HCT116 (cell line): ENCODE data around the gene ACOT8. TPM values are rescaled to one million over a fixed set of nuclear protein-coding genes. Genes with fewer than 3 reads are reported as not detected.

ENCODE experiments used
- ATAC-seq: fragments of 200-7000 bp; cut with Tn5 transposase; 2 replicates; pipeline ENCODE4 v1.9.1; 2020; ENCODE audit warnings: mild to moderate bottlenecking, moderate library complexity
- BruUV-seq: library from RNA; stranded (reverse); fragments of 400-500 nt; replicated peaks from 2 replicates; lab custom pipeline; 2021; lab: Mats Ljungman, UMichigan
- CTCF ChIA-PET: fragments of 300-600 bp; sonication (Branson Sonifier 250); formaldehyde crosslinking; loops from one replicate; lab custom pipeline; 2021; ENCODE audit warnings: antibody characterized with exemption; lab: Charles Lee
- POLR2A ChIA-PET: fragments of 300-600, 350-600 bp; sonication (Branson Sonifier 250); formaldehyde crosslinking; loops from one replicate; lab custom pipeline; 2021; ENCODE audit warnings: antibody characterized with exemption; lab: Charles Lee
- RAD21 ChIA-PET, 2 experiments: fragments of 300-600 bp; sonication (Branson Sonifier 250); formaldehyde crosslinking; loops; one replicate each; lab custom pipeline; 2023; ENCODE audit warnings: low total read pairs in 2 of 2; ENCODE audit not compliant: uncharacterized antibody in 2 of 2, unreplicated experiment in 2 of 2, low non-redundant PET in 1 of 2; lab: Charles Lee
- DNase-seq: peaks from one replicate; pipeline ENCODE4 v3.0.0-alpha.2; 2010; ENCODE audit warnings: low read depth, low spot score
- H2AFZ ChIP-seq: fragments of 200-600 bp; shearing (Covaris generic), sonication (generic); 2 replicates; pipeline ENCODE4 v1.6.1; 2017; ENCODE audit warnings: low read depth, mixed run types, mixed read lengths, antibody characterized with exemption, low read length; ENCODE audit not compliant: poor library complexity, severe bottlenecking
- H3K27ac ChIP-seq: 2 replicates; pipeline ENCODE4 v1.5.1; 2012; ENCODE audit warnings: low read depth, low read length
- H3K27me3 ChIP-seq: fragments of 200-600 bp; sonication (generic); 2 replicates; pipeline ENCODE4 v1.6.1; 2016; ENCODE audit warnings: mixed run types, low read length, mixed read lengths; ENCODE audit not compliant: insufficient read depth
- H3K36me3 ChIP-seq, 2 experiments: fragments of 200-500 bp in 1 of 2; fragments of 200-600 bp in 1 of 2; sonication (Bioruptor generic) in 1 of 2; sonication (generic) in 1 of 2; 2 replicates each; pipeline versions ENCODE4 v1.5.1 to v1.6.1; 2014 to 2016; ENCODE audit warnings: low read length in 2 of 2, inconsistent platforms in 1 of 2, mixed read lengths in 1 of 2, mixed run types in 1 of 2; ENCODE audit not compliant: insufficient read depth in 2 of 2, control insufficient read depth in 1 of 2
- H3K4me1 ChIP-seq, 2 experiments: fragments of 200-600 bp in 1 of 2; sonication (generic) in 1 of 2; 2 replicates each; pipeline versions ENCODE4 v1.5.1 to v1.6.1; 2012 to 2017; ENCODE audit warnings: low read length in 2 of 2, inconsistent platforms in 1 of 2, mild to moderate bottlenecking in 1 of 2, mixed read lengths in 1 of 2, mixed run types in 1 of 2, moderate library complexity in 1 of 2; ENCODE audit not compliant: insufficient read depth in 2 of 2, control insufficient read depth in 1 of 2
- H3K4me2 ChIP-seq: fragments of 200-600 bp; sonication (generic); 2 replicates; pipeline ENCODE4 v1.6.1; 2017; ENCODE audit warnings: mixed run types, low read length, mixed read lengths
- H3K4me3 ChIP-seq, 2 experiments: fragments of 200-600 bp in 1 of 2; sonication (generic) in 1 of 2; replicated peaks in 1 of 2; 2 replicates each; pipeline ENCODE4 v1.5.1; 2011 to 2016; ENCODE audit warnings: low read length in 2 of 2, control low read depth in 1 of 2, low read depth in 1 of 2, mild to moderate bottlenecking in 1 of 2, mixed read lengths in 1 of 2, mixed run types in 1 of 2
- H3K79me2 ChIP-seq: fragments of 200-600 bp; sonication (generic); 2 replicates; pipeline ENCODE4 v1.6.1; 2017; ENCODE audit warnings: mild to moderate bottlenecking, mixed run types, low read length, moderate library complexity, mixed read lengths; ENCODE audit not compliant: insufficient read depth
- H3K9ac ChIP-seq: fragments of 200-600 bp; sonication (generic); 2 replicates; pipeline ENCODE4 v1.6.1; 2016; ENCODE audit warnings: low read length, mixed read lengths
- H3K9me2 ChIP-seq: fragments of 200-600 bp; sonication (generic), shearing (Covaris generic); 2 replicates; pipeline ENCODE4 v1.6.1; 2017; ENCODE audit warnings: mixed run types, mild to moderate bottlenecking, moderate library complexity; ENCODE audit not compliant: insufficient read depth
- H3K9me3 ChIP-seq, 2 experiments: fragments of 200-500 bp in 1 of 2; fragments of 200-600 bp in 1 of 2; sonication (Bioruptor generic) in 1 of 2; sonication (generic) in 1 of 2; 2 replicates each; pipeline ENCODE4 v1.6.1; 2014 to 2017; ENCODE audit warnings: low read length in 2 of 2, mixed read lengths in 2 of 2, inconsistent platforms in 1 of 2, low read depth in 1 of 2, mild to moderate bottlenecking in 1 of 2, mixed run types in 1 of 2, moderate library complexity in 1 of 2; ENCODE audit not compliant: control insufficient read depth in 1 of 2, insufficient read depth in 1 of 2
- H4K20me1 ChIP-seq: fragments of 200-600 bp; sonication (generic), shearing (Covaris generic); 2 replicates; pipeline ENCODE4 v1.6.1; 2017; ENCODE audit warnings: mixed run types, mild to moderate bottlenecking, moderate library complexity; ENCODE audit not compliant: insufficient read depth
- CBX3 ChIP-seq: IDR thresholded peaks from 2 replicates; pipeline ENCODE4 v1.6.1; 2012; ENCODE audit warnings: low read depth
- EGR1 ChIP-seq: IDR thresholded peaks from 2 replicates; pipeline ENCODE4 v1.6.1; 2012; ENCODE audit warnings: low read depth
- JUND ChIP-seq: IDR thresholded peaks from 2 replicates; pipeline ENCODE4 v1.6.1; 2012
- POLR2A ChIP-seq: IDR thresholded peaks from 2 replicates; pipeline ENCODE4 v1.7.0; 2011; ENCODE audit warnings: borderline replicate concordance; ENCODE audit not compliant: insufficient read depth, insufficient read length; ENCODE audit errors: extremely low read depth
- POLR2AphosphoS5 ChIP-seq: IDR thresholded peaks from 2 replicates; pipeline ENCODE4 v1.6.1; 2011; ENCODE audit warnings: mild to moderate bottlenecking, low read depth, low read length, moderate library complexity
- SP1 ChIP-seq: IDR thresholded peaks from 2 replicates; pipeline ENCODE4 v1.6.1; 2012; ENCODE audit warnings: low read depth
- TCF7L2 ChIP-seq: IDR thresholded peaks from 2 replicates; pipeline ENCODE4 v1.7.0; 2011; ENCODE audit warnings: borderline replicate concordance, inconsistent platforms; ENCODE audit not compliant: insufficient read depth, insufficient read length; ENCODE audit errors: extremely low read depth
- YY1 ChIP-seq: IDR thresholded peaks from 2 replicates; pipeline ENCODE4 v1.6.1; 2011; ENCODE audit warnings: low read length, low read depth, moderate library complexity, mild to moderate bottlenecking; ENCODE audit not compliant: insufficient replicate concordance; ENCODE audit errors: extremely low read depth
- ZNF274 ChIP-seq: fragments of 200-500 bp; sonication (Bioruptor generic); IDR thresholded peaks from 2 replicates; pipeline ENCODE4 v1.6.1; 2014; ENCODE audit warnings: mild to moderate bottlenecking, low read depth, low read length, inconsistent platforms
- intact Hi-C: fragments of 100-400 bp; cut with micrococcal nuclease; formaldehyde crosslinking; loops from 2 replicates; pipeline ENCODE4 v1.10.0; 2022
- total RNA-seq: library from RNA; stranded (reverse); gene quantifications from one replicate; pipeline ENCODE4 v1.2.1, GENCODE V29; 2021; ENCODE audit not compliant: unreplicated experiment
- TF ChIP-seq, protein P1 (sequence below): IDR thresholded peaks from 2 replicates; pipeline ENCODE4 v1.6.1; 2012; ENCODE audit warnings: low read depth
- TF ChIP-seq, protein P2 (sequence below): IDR thresholded peaks from 2 replicates; pipeline ENCODE4 v1.6.1; 2012
- TF ChIP-seq, protein P3 (sequence below), 3 experiments: fragments of 200-600 bp in 1 of 3; sonication (generic) in 1 of 3; IDR thresholded peaks in 2 of 3; conservative IDR thresholded peaks in 1 of 3; 2 replicates each; pipeline ENCODE4 v1.5.1; 2012 to 2017; ENCODE audit warnings: low read depth in 2 of 3, low read length in 2 of 3, antibody characterized with exemption in 1 of 3, borderline replicate concordance in 1 of 3, control low read depth in 1 of 3, mild to moderate bottlenecking in 1 of 3, mixed read lengths in 1 of 3, mixed run types in 1 of 3, moderate library complexity in 1 of 3; ENCODE audit not compliant: insufficient read depth in 1 of 3
- TF ChIP-seq, protein P4 (sequence below): IDR thresholded peaks from 2 replicates; pipeline ENCODE4 v1.6.1; 2011; ENCODE audit warnings: mild to moderate bottlenecking, low read length, moderate library complexity; ENCODE audit not compliant: insufficient replicate concordance; ENCODE audit errors: extremely low read depth
- TF ChIP-seq, protein P5 (sequence below): IDR thresholded peaks from 2 replicates; pipeline ENCODE4 v1.6.1; 2012

ACOT8 gene
- total RNA-seq, 1 experiment from 2014 or later = 12.2 TPM

DNA sequence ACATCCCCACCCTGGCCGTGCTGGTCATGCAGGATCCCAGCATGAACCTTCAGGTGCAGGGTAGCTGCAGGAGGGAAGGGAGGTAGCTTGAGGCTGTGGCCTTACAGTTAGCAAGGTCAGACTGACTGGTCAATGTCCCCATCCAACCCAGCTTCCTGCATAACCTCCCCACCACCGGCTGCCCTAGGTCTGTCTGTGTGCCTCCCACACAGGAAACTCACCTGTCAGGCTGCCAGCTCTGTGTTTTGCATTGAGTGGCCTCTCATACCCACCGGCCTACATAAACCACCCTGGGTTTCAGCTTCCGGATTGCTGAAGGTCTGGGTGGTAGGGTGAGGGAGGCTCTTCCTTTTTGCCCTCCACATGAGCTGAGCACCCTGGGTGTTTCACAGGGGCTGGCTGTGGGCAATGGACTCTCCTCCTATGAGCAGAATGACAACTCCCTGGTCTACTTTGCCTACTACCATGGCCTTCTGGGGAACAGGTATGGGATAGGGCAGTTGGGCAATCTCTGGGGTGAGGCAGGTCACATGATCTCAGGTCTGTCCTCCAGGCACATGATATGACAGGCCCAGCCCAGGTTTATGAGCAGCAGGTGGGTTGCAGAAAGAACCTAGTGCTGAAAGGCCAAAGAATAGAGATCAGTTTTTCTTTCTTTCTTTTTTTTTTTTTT is 35.8 kb upstream of the ACOT8 start:
- H3K27ac ChIP-seq = no peak overlapping the region

More for the DNA sequence above, 35.8 kb upstream of the ACOT8 start:
- no peaks in the 10 kb centered on the region for H3K27me3 ChIP-seq
- H4K20me1 ChIP-seq = no peaks in the 10 kb centered on the region
- TF ChIP-seq JUND (no peak), CBX3 (no peak), POLR2A (no peak), ZNF274 (no peak), TCF7L2 (no peak), YY1 (no peak), POLR2AphosphoS5 (no peak), SP1 (no peak), EGR1 (no peak)
- TF ChIP-seq, protein P1, sequence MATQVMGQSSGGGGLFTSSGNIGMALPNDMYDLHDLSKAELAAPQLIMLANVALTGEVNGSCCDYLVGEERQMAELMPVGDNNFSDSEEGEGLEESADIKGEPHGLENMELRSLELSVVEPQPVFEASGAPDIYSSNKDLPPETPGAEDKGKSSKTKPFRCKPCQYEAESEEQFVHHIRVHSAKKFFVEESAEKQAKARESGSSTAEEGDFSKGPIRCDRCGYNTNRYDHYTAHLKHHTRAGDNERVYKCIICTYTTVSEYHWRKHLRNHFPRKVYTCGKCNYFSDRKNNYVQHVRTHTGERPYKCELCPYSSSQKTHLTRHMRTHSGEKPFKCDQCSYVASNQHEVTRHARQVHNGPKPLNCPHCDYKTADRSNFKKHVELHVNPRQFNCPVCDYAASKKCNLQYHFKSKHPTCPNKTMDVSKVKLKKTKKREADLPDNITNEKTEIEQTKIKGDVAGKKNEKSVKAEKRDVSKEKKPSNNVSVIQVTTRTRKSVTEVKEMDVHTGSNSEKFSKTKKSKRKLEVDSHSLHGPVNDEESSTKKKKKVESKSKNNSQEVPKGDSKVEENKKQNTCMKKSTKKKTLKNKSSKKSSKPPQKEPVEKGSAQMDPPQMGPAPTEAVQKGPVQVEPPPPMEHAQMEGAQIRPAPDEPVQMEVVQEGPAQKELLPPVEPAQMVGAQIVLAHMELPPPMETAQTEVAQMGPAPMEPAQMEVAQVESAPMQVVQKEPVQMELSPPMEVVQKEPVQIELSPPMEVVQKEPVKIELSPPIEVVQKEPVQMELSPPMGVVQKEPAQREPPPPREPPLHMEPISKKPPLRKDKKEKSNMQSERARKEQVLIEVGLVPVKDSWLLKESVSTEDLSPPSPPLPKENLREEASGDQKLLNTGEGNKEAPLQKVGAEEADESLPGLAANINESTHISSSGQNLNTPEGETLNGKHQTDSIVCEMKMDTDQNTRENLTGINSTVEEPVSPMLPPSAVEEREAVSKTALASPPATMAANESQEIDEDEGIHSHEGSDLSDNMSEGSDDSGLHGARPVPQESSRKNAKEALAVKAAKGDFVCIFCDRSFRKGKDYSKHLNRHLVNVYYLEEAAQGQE = no peak
- TF ChIP-seq, protein P2, sequence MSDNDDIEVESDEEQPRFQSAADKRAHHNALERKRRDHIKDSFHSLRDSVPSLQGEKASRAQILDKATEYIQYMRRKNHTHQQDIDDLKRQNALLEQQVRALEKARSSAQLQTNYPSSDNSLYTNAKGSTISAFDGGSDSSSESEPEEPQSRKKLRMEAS = no peak
- TF ChIP-seq, protein P3, sequence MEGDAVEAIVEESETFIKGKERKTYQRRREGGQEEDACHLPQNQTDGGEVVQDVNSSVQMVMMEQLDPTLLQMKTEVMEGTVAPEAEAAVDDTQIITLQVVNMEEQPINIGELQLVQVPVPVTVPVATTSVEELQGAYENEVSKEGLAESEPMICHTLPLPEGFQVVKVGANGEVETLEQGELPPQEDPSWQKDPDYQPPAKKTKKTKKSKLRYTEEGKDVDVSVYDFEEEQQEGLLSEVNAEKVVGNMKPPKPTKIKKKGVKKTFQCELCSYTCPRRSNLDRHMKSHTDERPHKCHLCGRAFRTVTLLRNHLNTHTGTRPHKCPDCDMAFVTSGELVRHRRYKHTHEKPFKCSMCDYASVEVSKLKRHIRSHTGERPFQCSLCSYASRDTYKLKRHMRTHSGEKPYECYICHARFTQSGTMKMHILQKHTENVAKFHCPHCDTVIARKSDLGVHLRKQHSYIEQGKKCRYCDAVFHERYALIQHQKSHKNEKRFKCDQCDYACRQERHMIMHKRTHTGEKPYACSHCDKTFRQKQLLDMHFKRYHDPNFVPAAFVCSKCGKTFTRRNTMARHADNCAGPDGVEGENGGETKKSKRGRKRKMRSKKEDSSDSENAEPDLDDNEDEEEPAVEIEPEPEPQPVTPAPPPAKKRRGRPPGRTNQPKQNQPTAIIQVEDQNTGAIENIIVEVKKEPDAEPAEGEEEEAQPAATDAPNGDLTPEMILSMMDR (IDR thresholded peaks at IDR 0.05 in 2 of 3, conservative IDR thresholded peaks at IDR 0.05 in 1 of 3; ENCODE audit: borderline replicate concordance in 1 of 3, insufficient read depth in 1 of 3, low read depth in 2 of 3, low read length in 2 of 3) = no peak
- TF ChIP-seq, protein P4, sequence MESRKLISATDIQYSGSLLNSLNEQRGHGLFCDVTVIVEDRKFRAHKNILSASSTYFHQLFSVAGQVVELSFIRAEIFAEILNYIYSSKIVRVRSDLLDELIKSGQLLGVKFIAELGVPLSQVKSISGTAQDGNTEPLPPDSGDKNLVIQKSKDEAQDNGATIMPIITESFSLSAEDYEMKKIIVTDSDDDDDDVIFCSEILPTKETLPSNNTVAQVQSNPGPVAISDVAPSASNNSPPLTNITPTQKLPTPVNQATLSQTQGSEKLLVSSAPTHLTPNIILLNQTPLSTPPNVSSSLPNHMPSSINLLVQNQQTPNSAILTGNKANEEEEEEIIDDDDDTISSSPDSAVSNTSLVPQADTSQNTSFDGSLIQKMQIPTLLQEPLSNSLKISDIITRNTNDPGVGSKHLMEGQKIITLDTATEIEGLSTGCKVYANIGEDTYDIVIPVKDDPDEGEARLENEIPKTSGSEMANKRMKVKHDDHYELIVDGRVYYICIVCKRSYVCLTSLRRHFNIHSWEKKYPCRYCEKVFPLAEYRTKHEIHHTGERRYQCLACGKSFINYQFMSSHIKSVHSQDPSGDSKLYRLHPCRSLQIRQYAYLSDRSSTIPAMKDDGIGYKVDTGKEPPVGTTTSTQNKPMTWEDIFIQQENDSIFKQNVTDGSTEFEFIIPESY = no peak
- TF ChIP-seq, protein P5, sequence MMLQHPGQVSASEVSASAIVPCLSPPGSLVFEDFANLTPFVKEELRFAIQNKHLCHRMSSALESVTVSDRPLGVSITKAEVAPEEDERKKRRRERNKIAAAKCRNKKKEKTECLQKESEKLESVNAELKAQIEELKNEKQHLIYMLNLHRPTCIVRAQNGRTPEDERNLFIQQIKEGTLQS = no peak
- TF ChIP-seq, all 23 proteins: peak for 0
- BruUV-seq = TSS peak; percentile 36
- H3K4me2 ChIP-seq = no peak overlapping the region
- peaks cover 4% of the 10 kb centered on the region; the same call in 1 of the 2 replicates for H3K79me2 ChIP-seq
- ATAC-seq (no peak), DNase-seq (no peak)
- no peak overlapping the region for H3K9ac ChIP-seq
- H3K36me3 ChIP-seq = peaks cover 6 to 21% of the 10 kb centered on the region in 2 experiments; a peak in 3 of 4 replicates
- no peaks in the 10 kb centered on the region for H3K9me3 ChIP-seq
- no peak overlapping the region for H2AFZ ChIP-seq
- POLR2A ChIA-PET = interaction anchor here (0.9 to 1.1 kb wide), 2 partner anchors 12 to 41 kb away, joined by 3 to 4 read pairs; partner anchors contain the start of gene ZSWIM1
- CTCF ChIA-PET = interaction anchor here (1.5 kb wide), 1 partner anchor 12 kb away, joined by 4 read pairs; no protein-coding TSS in a partner anchor
- H3K4me1 ChIP-seq = peaks cover 10 to 18% of the 10 kb centered on the region in 2 experiments; a peak in 3 of 4 replicates
- H3K4me3 ChIP-seq = no peak overlapping the region
- no peaks in the 10 kb centered on the region for H3K9me2 ChIP-seq
- intact Hi-C loops = no loop called here
- RAD21 ChIA-PET = interaction anchor here (0.6 kb wide), 2 partner anchors 93 to 880 kb away, joined by 3 read pairs; no protein-coding TSS in a partner anchor
